Endothelial cell (in vitro differentiated cells): ENCODE measurements around the gene GABRG3. TPM values are rescaled to one million over a fixed set of nuclear protein-coding genes. Genes with fewer than 3 reads are reported as not detected.

ENCODE experiments used
- DNase-seq: peaks from one replicate; pipeline ENCODE4 v3.0.0; 2021; ENCODE audit warnings: low spot score
- H3K27ac Mint-ChIP-seq: one replicate; pipeline ENCODE4 v1.8.0; 2021; ENCODE audit warnings: mixed read lengths, inconsistent platforms; ENCODE audit not compliant: unreplicated experiment
- H3K27me3 Mint-ChIP-seq: one replicate; pipeline ENCODE4 v1.8.0; 2021; ENCODE audit warnings: mild to moderate bottlenecking, moderate library complexity, mixed read lengths, inconsistent platforms; ENCODE audit not compliant: unreplicated experiment
- H3K36me3 Mint-ChIP-seq: one replicate; pipeline ENCODE4 v1.8.0; 2021; ENCODE audit warnings: mild to moderate bottlenecking, low read depth, mixed read lengths, inconsistent platforms; ENCODE audit not compliant: unreplicated experiment
- H3K4me1 Mint-ChIP-seq: one replicate; pipeline ENCODE4 v1.8.0; 2021; ENCODE audit warnings: mild to moderate bottlenecking, mixed read lengths, inconsistent platforms; ENCODE audit not compliant: unreplicated experiment
- H3K4me3 Mint-ChIP-seq: one replicate; pipeline ENCODE4 v1.8.0; 2021; ENCODE audit warnings: mild to moderate bottlenecking, mixed read lengths, inconsistent platforms; ENCODE audit not compliant: unreplicated experiment
- H3K9me3 Mint-ChIP-seq: one replicate; pipeline ENCODE4 v1.8.0; 2021; ENCODE audit warnings: mixed read lengths, inconsistent platforms; ENCODE audit not compliant: unreplicated experiment
- total RNA-seq: library from RNA; stranded (reverse); fragmentation: NEBNext Ultra II Directional; extraction: Animal tissue kit (Norgen Biotek cat#: 25700); gene quantifications from one replicate; pipeline ENCODE4 v1.2.1, GENCODE V29; 2021; ENCODE audit not compliant: unreplicated experiment
- TF ChIP-seq, protein P1 (sequence below): fragments of 200-600 bp; sonication (generic); IDR thresholded peaks from one replicate; pipeline ENCODE4 v1.5.0; 2021; ENCODE audit warnings: antibody characterized with exemption; ENCODE audit not compliant: unreplicated experiment

The GABRG3 gene
- total RNA-seq, 1 donor from 2014 or later: 0.21 TPM

- no peaks in the 10 kb centered on the region for H3K36me3 Mint-ChIP-seq
- no peaks in the 10 kb centered on the region for H3K27me3 Mint-ChIP-seq
- H3K9me3 Mint-ChIP-seq: no peaks in the 10 kb centered on the region
- H3K27ac Mint-ChIP-seq: no peak overlapping the region
- no peak for DNase-seq
- no peak overlapping the region for H3K4me3 Mint-ChIP-seq
- no peaks in the 10 kb centered on the region for H3K4me1 Mint-ChIP-seq
- TF ChIP-seq, protein P1, sequence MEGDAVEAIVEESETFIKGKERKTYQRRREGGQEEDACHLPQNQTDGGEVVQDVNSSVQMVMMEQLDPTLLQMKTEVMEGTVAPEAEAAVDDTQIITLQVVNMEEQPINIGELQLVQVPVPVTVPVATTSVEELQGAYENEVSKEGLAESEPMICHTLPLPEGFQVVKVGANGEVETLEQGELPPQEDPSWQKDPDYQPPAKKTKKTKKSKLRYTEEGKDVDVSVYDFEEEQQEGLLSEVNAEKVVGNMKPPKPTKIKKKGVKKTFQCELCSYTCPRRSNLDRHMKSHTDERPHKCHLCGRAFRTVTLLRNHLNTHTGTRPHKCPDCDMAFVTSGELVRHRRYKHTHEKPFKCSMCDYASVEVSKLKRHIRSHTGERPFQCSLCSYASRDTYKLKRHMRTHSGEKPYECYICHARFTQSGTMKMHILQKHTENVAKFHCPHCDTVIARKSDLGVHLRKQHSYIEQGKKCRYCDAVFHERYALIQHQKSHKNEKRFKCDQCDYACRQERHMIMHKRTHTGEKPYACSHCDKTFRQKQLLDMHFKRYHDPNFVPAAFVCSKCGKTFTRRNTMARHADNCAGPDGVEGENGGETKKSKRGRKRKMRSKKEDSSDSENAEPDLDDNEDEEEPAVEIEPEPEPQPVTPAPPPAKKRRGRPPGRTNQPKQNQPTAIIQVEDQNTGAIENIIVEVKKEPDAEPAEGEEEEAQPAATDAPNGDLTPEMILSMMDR: no peak
Observed at GRCh38 chr15:27135151-27135550, 164.2 kb downstream of the GABRG3 start.

DNA sequence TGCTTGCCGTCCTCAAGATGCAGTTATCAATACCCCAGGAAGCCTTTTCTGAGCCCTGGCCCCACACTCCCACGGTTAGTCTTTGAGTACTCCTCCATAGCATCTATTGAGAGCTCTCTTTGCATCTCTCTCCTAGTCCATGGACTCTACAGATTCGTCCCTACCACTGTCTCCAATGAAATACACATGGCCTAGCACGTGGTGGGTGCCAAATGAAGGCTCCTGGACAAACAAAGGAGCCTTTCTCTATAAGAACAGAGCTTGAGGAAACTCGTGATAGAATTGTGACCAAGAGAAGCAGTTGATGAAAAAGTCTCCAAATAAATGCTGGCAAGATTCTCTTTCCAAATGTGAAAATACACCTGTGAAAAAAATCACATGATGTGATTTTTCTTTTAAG, 166.1 kb downstream of the GABRG3 start:
- TF ChIP-seq, protein P1: no peak
- Mint-ChIP-seq H3K9me3 (no peaks in the 10 kb centered on the region), H3K27me3 (no peaks in the 10 kb centered on the region), H3K27ac (no peak overlapping the region), H3K4me3 (no peak overlapping the region), H3K36me3 (no peaks in the 10 kb centered on the region), H3K4me1 (no peaks in the 10 kb centered on the region)
- no peak for DNase-seq

- Mint-ChIP-seq H3K4me1 (no peaks in the 10 kb centered on the region), H3K9me3 (no peaks in the 10 kb centered on the region), H3K27ac (no peak overlapping the region), H3K36me3 (no peaks in the 10 kb centered on the region), H3K4me3 (no peak overlapping the region), H3K27me3 (peaks cover 2% of the 10 kb centered on the region)
- DNase-seq: no peak
- TF ChIP-seq, protein P1: no peak
Observed at GRCh38 chr15:27165590-27165989, 194.6 kb downstream of the GABRG3 start.

- peaks cover 2% of the 10 kb centered on the region for H3K27me3 Mint-ChIP-seq
- no peak for DNase-seq
- H3K27ac Mint-ChIP-seq: no peak overlapping the region
- TF ChIP-seq, protein P1: no peak
- H3K36me3 Mint-ChIP-seq: no peaks in the 10 kb centered on the region
- H3K4me1 Mint-ChIP-seq: no peaks in the 10 kb centered on the region
- no peak overlapping the region for H3K4me3 Mint-ChIP-seq
- H3K9me3 Mint-ChIP-seq: no peaks in the 10 kb centered on the region
Observed at GRCh38 chr15:27166917-27167316, 195.9 kb downstream of the GABRG3 start.

- no peaks in the 10 kb centered on the region for H3K4me1 Mint-ChIP-seq
- H3K36me3 Mint-ChIP-seq: no peaks in the 10 kb centered on the region
- H3K9me3 Mint-ChIP-seq: no peaks in the 10 kb centered on the region
- no peak for DNase-seq
- TF ChIP-seq, protein P1: no peak
- no peak overlapping the region for H3K4me3 Mint-ChIP-seq
- no peak overlapping the region for H3K27ac Mint-ChIP-seq
- peaks cover 2% of the 10 kb centered on the region for H3K27me3 Mint-ChIP-seq
Observed at GRCh38 chr15:27167738-27168137, 196.8 kb downstream of the GABRG3 start.
